Measurements from ENCODE around the gene ADCY2.

Gene ADCY2

GRCh38 chr5:7815892-7816534, 420.1 kb downstream of the ADCY2 start:
- Histone ChIP-seq H3K36me3 (ENCODE audit: control insufficient read depth, insufficient read depth, low read length) (no peaks in the 10 kb centered on the region), H3K9me3 (ENCODE audit: control insufficient read depth, low read length) (no peaks in the 10 kb centered on the region), H3K4me3 (ENCODE audit: low read length) (no peak overlapping the region), H3K4me1 (ENCODE audit: control insufficient read depth, insufficient read depth, low read length) (no peaks in the 10 kb centered on the region), H3K27me3 (ENCODE audit: control insufficient read depth, insufficient read depth, low read length) (no peaks in the 10 kb centered on the region), H3K9ac (ENCODE audit: low read length) (no peak overlapping the region)

GRCh38 chr5:7816535-7816901, 420.6 kb downstream of the ADCY2 start:
- Histone ChIP-seq H3K27me3 (ENCODE audit: control insufficient read depth, insufficient read depth, low read length) (peaks cover 2% of the 10 kb centered on the region), H3K4me1 (ENCODE audit: control insufficient read depth, insufficient read depth, low read length) (no peaks in the 10 kb centered on the region), H3K9me3 (ENCODE audit: control insufficient read depth, low read length) (no peaks in the 10 kb centered on the region), H3K4me3 (ENCODE audit: low read length) (no peak overlapping the region), H3K9ac (ENCODE audit: low read length) (no peak overlapping the region), H3K36me3 (ENCODE audit: control insufficient read depth, insufficient read depth, low read length) (no peaks in the 10 kb centered on the region)

- no peak overlapping the region for H3K4me3 ChIP-seq (ENCODE audit: low read length)
- no peak overlapping the region for H3K9ac ChIP-seq (ENCODE audit: low read length)
- no peaks in the 10 kb centered on the region for H3K4me1 ChIP-seq (ENCODE audit: control insufficient read depth, insufficient read depth, low read length)
- no peaks in the 10 kb centered on the region for H3K9me3 ChIP-seq (ENCODE audit: control insufficient read depth, low read length)
- H3K36me3 ChIP-seq (ENCODE audit: control insufficient read depth, insufficient read depth, low read length): no peaks in the 10 kb centered on the region
- H3K27me3 ChIP-seq (ENCODE audit: control insufficient read depth, insufficient read depth, low read length): peaks cover 4% of the 10 kb centered on the region
These were observed 426.5 kb downstream of the ADCY2 start for GRCh38 chr5:7822449-7822848.

GRCh38 chr5:7823594-7823993, 427.7 kb downstream of the ADCY2 start:
- H3K4me3 ChIP-seq (ENCODE audit: low read length): no peak overlapping the region

GRCh38 chr5:7824995-7825394, 429.1 kb downstream of the ADCY2 start:
- Histone ChIP-seq H3K4me1 (ENCODE audit: control insufficient read depth, insufficient read depth, low read length) (no peaks in the 10 kb centered on the region), H3K9ac (ENCODE audit: low read length) (no peak overlapping the region), H3K4me3 (ENCODE audit: low read length) (no peak overlapping the region), H3K36me3 (ENCODE audit: control insufficient read depth, insufficient read depth, low read length) (no peaks in the 10 kb centered on the region), H3K9me3 (ENCODE audit: control insufficient read depth, low read length) (no peaks in the 10 kb centered on the region), H3K27me3 (ENCODE audit: control insufficient read depth, insufficient read depth, low read length) (peaks cover 4% of the 10 kb centered on the region)

More at GRCh38 chr5:7823594-7823993, 427.7 kb downstream of the ADCY2 start:
- Histone ChIP-seq H3K9ac (ENCODE audit: low read length) (no peak overlapping the region), H3K36me3 (ENCODE audit: control insufficient read depth, insufficient read depth, low read length) (no peaks in the 10 kb centered on the region), H3K4me1 (ENCODE audit: control insufficient read depth, insufficient read depth, low read length) (no peaks in the 10 kb centered on the region), H3K9me3 (ENCODE audit: control insufficient read depth, low read length) (no peaks in the 10 kb centered on the region), H3K27me3 (ENCODE audit: control insufficient read depth, insufficient read depth, low read length) (peaks cover 4% of the 10 kb centered on the region)

GRCh38 chr5:7825630-7826029, 429.7 kb downstream of the ADCY2 start:
- H3K4me3 ChIP-seq (ENCODE audit: low read length): no peak overlapping the region
- H3K9me3 ChIP-seq (ENCODE audit: control insufficient read depth, low read length): no peaks in the 10 kb centered on the region
- no peaks in the 10 kb centered on the region for H3K4me1 ChIP-seq (ENCODE audit: control insufficient read depth, insufficient read depth, low read length)
- H3K36me3 ChIP-seq (ENCODE audit: control insufficient read depth, insufficient read depth, low read length): no peaks in the 10 kb centered on the region
- H3K9ac ChIP-seq (ENCODE audit: low read length): no peak overlapping the region
- peaks cover 4% of the 10 kb centered on the region for H3K27me3 ChIP-seq (ENCODE audit: control insufficient read depth, insufficient read depth, low read length)

- no peaks in the 10 kb centered on the region for H3K36me3 ChIP-seq (ENCODE audit: control insufficient read depth, insufficient read depth, low read length)
- H3K4me1 ChIP-seq (ENCODE audit: control insufficient read depth, insufficient read depth, low read length): no peaks in the 10 kb centered on the region
- no peak overlapping the region for H3K4me3 ChIP-seq (ENCODE audit: low read length)
- H3K9me3 ChIP-seq (ENCODE audit: control insufficient read depth, low read length): no peaks in the 10 kb centered on the region
- no peak overlapping the region for H3K9ac ChIP-seq (ENCODE audit: low read length)
- no peaks in the 10 kb centered on the region for H3K27me3 ChIP-seq (ENCODE audit: control insufficient read depth, insufficient read depth, low read length)
These were observed 431.7 kb downstream of the ADCY2 start for GRCh38 chr5:7827610-7828009.

GRCh38 chr5:7828269-7828668, 432.3 kb downstream of the ADCY2 start:
- Histone ChIP-seq H3K4me3 (ENCODE audit: low read length) (no peak overlapping the region), H3K27me3 (ENCODE audit: control insufficient read depth, insufficient read depth, low read length) (no peaks in the 10 kb centered on the region)

GRCh38 chr5:7834982-7835381, 439.0 kb downstream of the ADCY2 start:
- Histone ChIP-seq H3K9me3 (ENCODE audit: control insufficient read depth, low read length) (no peaks in the 10 kb centered on the region), H3K4me1 (ENCODE audit: control insufficient read depth, insufficient read depth, low read length) (no peaks in the 10 kb centered on the region), H3K9ac (ENCODE audit: low read length) (no peak overlapping the region)

More at GRCh38 chr5:7828269-7828668, 432.3 kb downstream of the ADCY2 start:
- H3K36me3 ChIP-seq (ENCODE audit: control insufficient read depth, insufficient read depth, low read length): no peaks in the 10 kb centered on the region
- no peaks in the 10 kb centered on the region for H3K9me3 ChIP-seq (ENCODE audit: control insufficient read depth, low read length)
- H3K4me1 ChIP-seq (ENCODE audit: control insufficient read depth, insufficient read depth, low read length): no peaks in the 10 kb centered on the region
- no peak overlapping the region for H3K9ac ChIP-seq (ENCODE audit: low read length)

GRCh38 chr5:7837403-7837802, 441.5 kb downstream of the ADCY2 start:
- H3K36me3 ChIP-seq (ENCODE audit: control insufficient read depth, insufficient read depth, low read length): no peaks in the 10 kb centered on the region
- no peaks in the 10 kb centered on the region for H3K4me1 ChIP-seq (ENCODE audit: control insufficient read depth, insufficient read depth, low read length)
- H3K27me3 ChIP-seq (ENCODE audit: control insufficient read depth, insufficient read depth, low read length): no peaks in the 10 kb centered on the region
- H3K9ac ChIP-seq (ENCODE audit: low read length): no peak overlapping the region
- no peaks in the 10 kb centered on the region for H3K9me3 ChIP-seq (ENCODE audit: control insufficient read depth, low read length)
- no peak overlapping the region for H3K4me3 ChIP-seq (ENCODE audit: low read length)

More at GRCh38 chr5:7834982-7835381, 439.0 kb downstream of the ADCY2 start:
- no peaks in the 10 kb centered on the region for H3K27me3 ChIP-seq (ENCODE audit: control insufficient read depth, insufficient read depth, low read length)
- no peak overlapping the region for H3K4me3 ChIP-seq (ENCODE audit: low read length)
- no peaks in the 10 kb centered on the region for H3K36me3 ChIP-seq (ENCODE audit: control insufficient read depth, insufficient read depth, low read length)

- Histone ChIP-seq H3K27me3 (ENCODE audit: control insufficient read depth, insufficient read depth, low read length) (no peaks in the 10 kb centered on the region), H3K9me3 (ENCODE audit: control insufficient read depth, low read length) (no peaks in the 10 kb centered on the region), H3K4me3 (ENCODE audit: low read length) (no peak overlapping the region), H3K36me3 (ENCODE audit: control insufficient read depth, insufficient read depth, low read length) (no peaks in the 10 kb centered on the region), H3K9ac (ENCODE audit: low read length) (no peak overlapping the region), H3K4me1 (ENCODE audit: control insufficient read depth, insufficient read depth, low read length) (no peaks in the 10 kb centered on the region)
These were observed 446.6 kb downstream of the ADCY2 start for GRCh38 chr5:7842531-7842930.

- H3K4me1 ChIP-seq (ENCODE audit: control insufficient read depth, insufficient read depth, low read length): peaks cover 5% of the 10 kb centered on the region
- no peaks in the 10 kb centered on the region for H3K36me3 ChIP-seq (ENCODE audit: control insufficient read depth, insufficient read depth, low read length)
- H3K27me3 ChIP-seq (ENCODE audit: control insufficient read depth, insufficient read depth, low read length): peaks cover 12% of the 10 kb centered on the region
- H3K9me3 ChIP-seq (ENCODE audit: control insufficient read depth, low read length): no peaks in the 10 kb centered on the region
- no peak overlapping the region for H3K4me3 ChIP-seq (ENCODE audit: low read length)
- no peak overlapping the region for H3K9ac ChIP-seq (ENCODE audit: low read length)
These were observed 449.0 kb downstream of the ADCY2 start for GRCh38 chr5:7844901-7845300.

- H3K27me3 ChIP-seq (ENCODE audit: control insufficient read depth, insufficient read depth, low read length): peaks cover 16% of the 10 kb centered on the region
- peaks cover 8% of the 10 kb centered on the region for H3K4me1 ChIP-seq (ENCODE audit: control insufficient read depth, insufficient read depth, low read length)
- no peak overlapping the region for H3K9ac ChIP-seq (ENCODE audit: low read length)
- H3K36me3 ChIP-seq (ENCODE audit: control insufficient read depth, insufficient read depth, low read length): no peaks in the 10 kb centered on the region
- no peak overlapping the region for H3K4me3 ChIP-seq (ENCODE audit: low read length)
- no peaks in the 10 kb centered on the region for H3K9me3 ChIP-seq (ENCODE audit: control insufficient read depth, low read length)
These were observed 449.6 kb downstream of the ADCY2 start for GRCh38 chr5:7845557-7845956.

All from mucosa of stomach (tissue), 1 donor.